Lower leg skin (tissue), 3 donors: ENCODE data around the gene HIP1.

Experiments
- CTCF ChIP-seq, 3 donors: fragments of 450-650 bp; IDR thresholded peaks; one replicate each; pipeline ENCODE4 v1.5.1; 2016; ENCODE audit warnings: antibody characterized with exemption in 3 of 3, mild to moderate bottlenecking in 3 of 3, moderate library complexity in 2 of 3
- POLR2A ChIP-seq, 2 donors: fragments of 450-650 bp; IDR thresholded peaks; one replicate each; pipeline ENCODE4 v1.6.1; 2016 to 2017; ENCODE audit warnings: antibody characterized with exemption in 2 of 2, mild to moderate bottlenecking in 1 of 2, moderate library complexity in 1 of 2

- TF ChIP-seq CTCF (IDR thresholded peaks at IDR 0.05) (no peak), POLR2A (IDR thresholded peaks at IDR 0.05) (no peak)
Measured at GRCh38 chr7:75537731-75538130, 201.0 kb downstream of the HIP1 start.
